ENCODE results near the gene TRAPPC3L. TPM values are rescaled to one million over a fixed set of nuclear protein-coding genes. Genes with fewer than 3 reads are reported as not detected.
A peak's percentile ranks its signal among the peaks of the same experiment; 100 is the strongest.

TRAPPC3L gene
- total and polyA plus RNA-seq, 9 of the 15 experiments (the other 6 are each of a cell fraction or from before 2014, with no cell fraction given) = not detected

DNA sequence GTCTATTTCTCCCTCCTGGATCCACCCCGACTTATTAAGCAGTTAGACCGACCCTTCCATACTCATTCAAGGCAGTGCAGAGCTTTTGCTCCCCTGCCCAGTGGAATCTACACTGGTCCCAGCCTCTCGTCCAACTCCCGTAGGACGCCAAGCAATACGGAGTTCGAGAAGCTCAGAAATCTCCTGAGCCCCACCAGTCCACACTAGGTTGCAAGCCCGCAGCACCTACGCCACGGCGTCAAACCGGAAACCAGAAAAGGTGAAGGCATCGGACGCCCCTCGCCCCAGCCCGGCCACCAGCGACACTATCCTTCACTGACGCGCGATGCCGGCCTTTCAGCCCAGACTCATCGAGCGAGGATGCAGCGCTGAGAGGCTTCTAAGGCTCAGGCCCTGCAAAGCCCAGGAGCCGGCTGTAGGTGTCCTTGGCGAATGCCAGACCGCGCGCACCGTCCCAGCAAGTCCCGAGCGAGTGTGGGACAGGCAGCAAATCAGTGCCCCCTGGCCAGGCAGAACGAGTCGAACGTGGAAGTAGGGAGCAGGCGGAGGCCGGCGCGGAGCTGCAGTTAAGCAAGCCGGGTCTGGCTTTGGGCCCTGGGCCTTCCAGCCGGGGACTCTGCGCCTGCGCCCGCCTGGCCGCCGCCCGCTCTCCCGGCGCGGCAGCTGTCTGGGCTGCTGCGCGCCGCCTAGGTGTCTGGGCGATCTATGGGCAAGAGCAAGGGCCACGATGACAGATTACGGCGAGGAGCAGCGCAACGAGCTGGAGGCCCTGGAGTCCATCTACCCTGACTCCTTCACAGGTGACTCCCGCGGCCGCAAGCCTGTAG is 25.6 kb upstream of the TRAPPC3L start, which contains the start of gene RWDD1 (continued):
- TF ChIP-seq MAZ (CRISPR knock-in tag; conservative IDR thresholded peaks at IDR 0.05 in 1 of 2, IDR thresholded peaks at IDR 0.05 in 1 of 2) = peak; percentile 75 to 97
- 0 out of 2 replicates have a peak, but pooled peaks have one; percentile 19 for TF ChIP-seq HDAC8 (tag; IDR thresholded peaks at IDR 0.05)
- TF ChIP-seq FOXP1 (CRISPR knock-in tag; IDR thresholded peaks at IDR 0.05) = peak; percentile 69; the same call in 1 of the 2 replicates
- TF ChIP-seq ZNF217 (CRISPR knock-in tag; IDR thresholded peaks at IDR 0.05) = no peak
- no peak for TF ChIP-seq PHB2 (IDR thresholded peaks at IDR 0.05; ENCODE audit: low read depth)
- TF ChIP-seq U2AF2 (optimal IDR thresholded peaks at IDR 0.05; ENCODE audit: low read depth, low read length) = no peak
- TF ChIP-seq ZNF830 (CRISPR knock-in tag; IDR thresholded peaks at IDR 0.05) = no peak; the same call in 1 of the 2 replicates
- TF ChIP-seq STAG1 (CRISPR knock-in tag; IDR thresholded peaks at IDR 0.05; ENCODE audit: borderline replicate concordance) = no peak
- TF ChIP-seq RBM25 (IDR thresholded peaks at IDR 0.05; ENCODE audit: low read depth, low read length, severe bottlenecking) = peak; percentile 97
- TF ChIP-seq, protein P1, sequence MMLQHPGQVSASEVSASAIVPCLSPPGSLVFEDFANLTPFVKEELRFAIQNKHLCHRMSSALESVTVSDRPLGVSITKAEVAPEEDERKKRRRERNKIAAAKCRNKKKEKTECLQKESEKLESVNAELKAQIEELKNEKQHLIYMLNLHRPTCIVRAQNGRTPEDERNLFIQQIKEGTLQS (IDR thresholded peaks at IDR 0.05) = peak; percentile 27; the same call in 1 of the 2 replicates
- TF ChIP-seq, protein P1 (CRISPR knock-in tag; conservative IDR thresholded peaks at IDR 0.05) = no peak
- TF ChIP-seq CAMTA2 (CRISPR knock-in tag; conservative IDR thresholded peaks at IDR 0.05) = no peak
- TF ChIP-seq NR2F6 (CRISPR knock-in tag; IDR thresholded peaks at IDR 0.05) = no peak
- TF ChIP-seq ATF7 (IDR thresholded peaks at IDR 0.05) = peak; percentile 91
- TF ChIP-seq FOXA1 (IDR thresholded peaks at IDR 0.05; ENCODE audit: borderline replicate concordance) = no peak
- peak; percentile 87 for TF ChIP-seq SIN3B (IDR thresholded peaks at IDR 0.05; ENCODE audit: low read depth)
- peak in 1 of 2 experiments; percentile 69; a peak in 1 of 4 replicates for TF ChIP-seq KDM4B (IDR thresholded peaks at IDR 0.05; ENCODE audit: borderline replicate concordance in 2 of 2, low read depth in 1 of 2)
- TF ChIP-seq ZNF277 (CRISPR knock-in tag; IDR thresholded peaks at IDR 0.05; ENCODE audit: borderline replicate concordance) = no peak
- TF ChIP-seq, protein P2, sequence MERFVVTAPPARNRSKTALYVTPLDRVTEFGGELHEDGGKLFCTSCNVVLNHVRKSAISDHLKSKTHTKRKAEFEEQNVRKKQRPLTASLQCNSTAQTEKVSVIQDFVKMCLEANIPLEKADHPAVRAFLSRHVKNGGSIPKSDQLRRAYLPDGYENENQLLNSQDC (CRISPR knock-in tag; IDR thresholded peaks at IDR 0.05) = no peak
- TF ChIP-seq, protein P3, sequence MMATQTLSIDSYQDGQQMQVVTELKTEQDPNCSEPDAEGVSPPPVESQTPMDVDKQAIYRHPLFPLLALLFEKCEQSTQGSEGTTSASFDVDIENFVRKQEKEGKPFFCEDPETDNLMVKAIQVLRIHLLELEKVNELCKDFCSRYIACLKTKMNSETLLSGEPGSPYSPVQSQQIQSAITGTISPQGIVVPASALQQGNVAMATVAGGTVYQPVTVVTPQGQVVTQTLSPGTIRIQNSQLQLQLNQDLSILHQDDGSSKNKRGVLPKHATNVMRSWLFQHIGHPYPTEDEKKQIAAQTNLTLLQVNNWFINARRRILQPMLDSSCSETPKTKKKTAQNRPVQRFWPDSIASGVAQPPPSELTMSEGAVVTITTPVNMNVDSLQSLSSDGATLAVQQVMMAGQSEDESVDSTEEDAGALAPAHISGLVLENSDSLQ (IDR thresholded peaks at IDR 0.05) = no peak; the same call in 1 of the 2 replicates
- no peak for TF ChIP-seq TCF7L2 (IDR thresholded peaks at IDR 0.05; ENCODE audit: low read depth, low read length)
- no peak for TF ChIP-seq NFIX (CRISPR knock-in tag; IDR thresholded peaks at IDR 0.05; ENCODE audit: low read depth)
- no peak for TF ChIP-seq ZNF324 (CRISPR knock-in tag; IDR thresholded peaks at IDR 0.05)
- no peak for TF ChIP-seq FOXJ3 (CRISPR knock-in tag; IDR thresholded peaks at IDR 0.05)
- no peak for TF ChIP-seq ZNF551 (CRISPR knock-in tag; IDR thresholded peaks at IDR 0.05)
- no peak for TF ChIP-seq ZNF444 (CRISPR knock-in tag; IDR thresholded peaks at IDR 0.05)
- no peak for TF ChIP-seq TCFL5 (CRISPR knock-in tag; conservative IDR thresholded peaks at IDR 0.05)
